GM20431 (cell line): Measurements from ENCODE around the gene ZNF561.
"Not testable (repeated sequence)": the region's sequence is repeated elsewhere in the genome, so short reads cannot be mapped to it uniquely, and the experiment has no call there.

Experiments used
- in situ Hi-C: fragments of 300-500 bp; cut with MseI, MboI; formaldehyde crosslinking; loops from one replicate; pipeline ENCODE4 v1.15.0; 2020; ENCODE audit warnings: low sequenced_read_pairs; ENCODE audit not compliant: unreplicated experiment

ZNF561 gene

DNA sequence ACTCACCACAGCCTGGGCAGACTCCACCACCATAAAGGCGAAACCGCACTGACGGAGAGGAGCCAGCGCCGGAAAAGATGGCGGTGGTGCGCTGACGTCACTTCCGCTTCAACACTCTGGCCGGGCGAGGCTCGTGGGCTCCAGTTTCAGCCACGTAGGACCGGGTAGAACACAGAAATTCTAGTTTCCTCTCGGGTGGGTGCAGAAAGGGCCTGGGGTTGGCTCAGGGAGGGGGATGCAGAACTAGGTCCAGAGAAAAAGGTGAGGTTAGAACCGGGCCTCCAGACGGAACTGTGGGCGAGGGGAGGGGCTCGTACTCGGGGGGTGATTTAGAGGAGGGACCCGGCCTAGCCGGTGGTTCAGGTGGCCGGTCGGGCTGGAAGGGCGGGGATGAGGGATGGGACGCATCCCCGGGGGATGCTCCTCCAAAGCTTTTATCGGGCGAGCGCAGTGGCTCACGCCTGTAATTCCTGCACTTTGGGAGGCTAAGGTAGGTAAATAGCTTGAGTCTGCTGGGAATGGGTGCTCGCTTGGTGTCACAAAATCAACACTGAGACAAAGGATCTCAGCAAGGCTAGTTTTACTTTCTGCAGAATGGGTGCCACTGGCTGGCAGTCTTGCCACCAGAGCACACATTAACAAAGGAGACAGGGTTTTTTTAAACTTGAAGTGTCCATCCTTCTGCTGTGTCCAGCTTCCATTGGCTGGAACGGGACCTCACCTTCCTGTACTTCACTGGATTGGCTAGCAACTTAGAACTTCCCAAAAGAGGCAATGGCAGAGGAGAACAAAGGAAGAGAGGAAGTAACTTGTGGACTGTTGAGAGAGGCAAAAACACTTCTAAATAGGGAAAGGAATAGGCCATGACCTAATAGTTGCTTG lies at the start of gene ZNF561:
TSS of gene ZNF561 (minus strand) at position 77 of the 882 bp plus-strand sequence. CDS start 1,776 bp downstream, outside the sequence.
- in situ Hi-C loops, result loop anchor here (10.0 kb wide), 1 partner anchor 173 kb away; no protein-coding TSS in a partner anchor

DNA sequence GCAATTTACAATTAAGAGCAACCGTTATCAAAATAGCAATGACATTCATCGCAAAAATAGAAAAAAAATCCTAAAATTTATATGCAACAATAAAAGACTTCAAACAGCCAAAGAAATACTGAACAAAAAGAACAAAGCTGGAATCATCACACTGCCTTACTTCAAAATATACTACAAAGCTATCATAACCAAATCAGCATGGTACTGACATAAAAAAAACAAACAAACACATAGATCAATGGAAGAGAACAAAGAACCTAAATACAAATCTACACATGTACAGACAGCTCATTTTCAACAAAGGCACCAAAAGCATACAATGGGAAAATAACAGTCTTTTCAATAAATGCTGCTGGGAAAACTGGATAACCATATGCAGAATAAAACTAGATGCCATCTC lies 47.5 kb upstream of the ZNF561 start:
- in situ Hi-C loops, result no loop called here

- in situ Hi-C loops, result no loop called here
Observed at GRCh38 chr19:9667898-9668297, 46.9 kb upstream of the ZNF561 start.

DNA sequence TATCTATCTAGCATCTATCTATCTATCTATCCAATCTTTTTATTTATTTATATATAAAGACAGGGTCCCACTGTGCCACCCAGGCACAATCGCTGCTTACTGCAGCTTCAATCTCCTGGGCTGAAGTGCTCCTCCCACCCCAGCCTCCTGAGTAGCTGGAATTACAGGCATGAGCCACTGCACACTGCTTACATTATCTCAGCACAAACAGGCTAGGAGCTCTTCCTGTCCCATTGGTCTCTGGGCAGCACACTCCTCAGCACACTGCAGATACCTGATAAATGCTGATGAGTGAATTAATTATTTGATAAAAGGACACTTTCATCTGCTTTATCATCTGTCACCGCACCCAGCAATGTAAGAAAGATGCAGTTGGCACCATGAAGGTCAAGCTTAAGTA lies 37.7 kb upstream of the ZNF561 start:
- in situ Hi-C loops, result no loop called here

DNA sequence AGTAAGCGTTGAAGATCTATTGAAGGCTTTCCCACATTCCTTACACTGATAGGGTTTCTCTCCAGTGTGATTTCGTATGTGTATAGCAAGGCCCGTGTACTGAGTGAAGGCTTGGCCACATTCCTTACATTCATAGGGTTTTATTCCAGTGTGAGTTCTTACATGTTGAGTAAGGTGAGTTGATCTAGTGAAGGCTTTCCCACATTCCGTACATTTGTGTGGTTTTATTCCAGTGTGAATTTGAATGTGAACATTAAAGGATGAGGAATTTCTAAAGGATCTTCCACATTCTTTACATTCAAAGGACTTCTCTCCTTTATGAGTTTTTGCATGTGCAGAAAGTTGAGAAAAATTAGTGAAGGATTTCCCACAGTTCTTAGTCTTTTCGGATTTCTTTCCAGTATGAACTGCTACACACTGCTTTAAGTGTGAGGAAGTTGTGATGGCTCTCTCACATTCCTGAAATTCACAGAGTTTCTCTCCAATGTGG lies 32.1 kb upstream of the ZNF561 start:
- in situ Hi-C loops, result not testable (repeated sequence)

DNA sequence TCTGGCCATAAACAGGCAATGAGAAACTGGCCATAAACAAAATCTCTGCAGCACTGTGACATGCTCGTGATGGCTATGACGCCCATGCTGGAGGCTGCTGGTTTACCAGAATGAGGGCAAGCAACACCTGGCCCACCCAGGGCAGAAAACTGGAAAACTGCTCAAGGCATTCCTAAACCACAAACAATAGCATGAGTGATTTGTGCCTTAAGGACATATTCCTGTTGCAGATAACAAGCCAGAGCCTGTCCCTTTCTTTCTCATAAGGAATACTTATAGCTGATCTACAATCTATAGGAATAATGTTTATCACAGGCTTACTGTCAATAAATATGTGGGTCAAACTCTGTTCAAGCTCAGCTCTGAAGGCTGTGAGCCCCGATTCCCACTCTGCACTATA lies 30.4 kb upstream of the ZNF561 start:
- in situ Hi-C loops, result not testable (repeated sequence)

DNA sequence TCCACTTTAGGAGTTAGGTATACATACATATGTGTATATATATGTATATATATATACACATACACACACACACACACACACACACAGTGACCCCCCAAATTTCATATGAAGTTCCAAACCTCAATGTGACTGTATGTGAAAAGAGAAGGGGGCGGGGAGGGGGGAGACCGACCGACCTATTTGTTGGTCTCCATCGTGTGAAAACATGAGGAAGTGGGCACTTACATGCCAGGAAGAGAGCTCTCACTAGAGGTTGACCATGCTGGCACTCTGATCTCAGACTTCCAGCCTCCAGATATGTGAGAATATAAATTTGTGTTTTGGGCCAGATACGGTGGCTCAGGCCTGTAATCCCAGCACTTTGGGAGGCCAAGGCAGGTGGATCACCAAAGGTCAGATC lies 29.3 kb upstream of the ZNF561 start:
- in situ Hi-C loops, result no loop called here

GRCh38 chr19:9645472-9645871 lies 24.4 kb upstream of the ZNF561 start:
- in situ Hi-C loops, result no loop called here

DNA sequence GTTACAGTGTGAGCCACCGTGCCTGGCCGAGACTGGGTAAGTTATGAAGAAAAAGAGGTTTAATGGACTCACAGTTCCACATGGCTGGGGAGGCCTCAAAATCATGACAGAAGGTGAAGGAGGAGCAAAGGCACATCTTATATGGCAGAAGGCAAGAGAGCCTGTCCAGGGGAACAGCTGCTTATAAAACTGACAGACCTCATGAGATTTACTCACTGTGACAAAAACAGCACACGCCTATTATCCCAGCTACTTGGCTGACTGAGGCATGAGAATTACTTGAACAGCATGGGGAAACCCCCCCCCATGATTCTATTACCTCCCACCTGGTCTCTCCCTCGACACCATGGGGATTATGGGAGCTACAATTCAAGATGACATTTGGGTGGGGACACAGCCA lies 23.4 kb upstream of the ZNF561 start:
- in situ Hi-C loops, result no loop called here

DNA sequence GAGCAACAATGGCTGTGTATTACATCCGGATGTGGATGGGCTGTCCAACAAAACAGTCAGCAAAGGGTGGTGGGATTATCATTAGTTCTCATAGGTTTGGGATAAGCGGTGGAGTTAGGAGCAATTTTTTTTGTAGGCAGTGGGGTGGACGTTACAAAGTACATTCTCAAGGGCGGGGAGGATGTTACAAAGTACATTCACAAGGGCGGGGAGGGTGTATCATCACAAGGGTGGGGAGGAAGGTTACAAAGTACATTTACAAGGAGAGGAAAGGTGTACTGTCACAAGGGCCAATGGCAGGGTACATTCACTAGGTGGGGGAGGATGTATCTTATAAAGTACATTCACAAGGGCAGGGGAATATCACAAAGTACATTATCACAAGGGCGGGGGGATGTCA lies 20.8 kb upstream of the ZNF561 start:
- in situ Hi-C loops, result no loop called here

GRCh38 chr19:9640956-9641355 lies 19.9 kb upstream of the ZNF561 start:
- in situ Hi-C loops, result no loop called here

- in situ Hi-C loops, result no loop called here
Observed at GRCh38 chr19:9636018-9636417, 15.0 kb upstream of the ZNF561 start.

- in situ Hi-C loops, result loop anchor here (10.0 kb wide), 1 partner anchor 167 kb away; no protein-coding TSS in a partner anchor
Observed at GRCh38 chr19:9627856-9628255, 6.8 kb upstream of the ZNF561 start.

GRCh38 chr19:9622531-9622930 lies 1.5 kb upstream of the ZNF561 start:
- in situ Hi-C loops, result loop anchor here (10.0 kb wide), 1 partner anchor 172 kb away; no protein-coding TSS in a partner anchor

DNA sequence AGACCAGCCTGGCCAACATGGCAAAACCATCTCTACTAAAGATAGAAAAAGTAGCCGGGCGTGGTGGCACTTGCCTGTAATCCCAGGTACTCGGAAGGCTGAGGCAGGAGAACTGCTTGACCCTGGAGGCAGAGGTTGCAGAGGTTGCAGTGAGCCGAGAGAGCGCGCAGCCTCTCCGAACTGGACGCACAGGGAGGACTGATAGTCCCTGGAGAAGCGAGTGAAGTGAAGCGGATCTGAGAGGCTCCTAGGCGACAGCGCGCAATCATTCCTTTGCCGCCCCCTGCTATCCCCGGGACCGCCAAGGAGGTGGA lies 233 bp downstream of the ZNF561 start:
- in situ Hi-C loops, result loop anchor here (10.0 kb wide), 1 partner anchor 174 kb away; no protein-coding TSS in a partner anchor

DNA sequence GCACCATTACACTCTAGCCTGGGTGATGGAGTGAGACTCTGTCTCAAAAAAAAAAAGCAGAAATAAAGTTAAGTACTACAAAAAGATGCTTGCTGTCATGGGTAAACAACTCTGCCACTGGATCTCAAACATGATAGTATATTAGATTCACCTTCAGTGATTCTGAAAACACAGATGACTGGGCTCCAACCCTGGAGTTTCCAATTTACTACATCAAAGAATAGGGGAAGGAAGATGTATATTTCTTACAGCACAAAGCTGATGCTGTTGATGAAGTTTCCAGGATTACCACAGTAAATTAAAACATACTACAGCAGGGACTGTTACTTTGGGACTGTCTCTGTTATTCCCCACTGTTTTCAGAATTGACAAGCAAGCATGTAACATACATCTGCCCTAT lies 5.2 kb downstream of the ZNF561 start:
- in situ Hi-C loops, result no loop called here

- in situ Hi-C loops, result no loop called here
Observed at GRCh38 chr19:9610484-9611113, 10.4 kb downstream of the ZNF561 start.

GRCh38 chr19:9608912-9609311 lies 12.1 kb downstream of the ZNF561 start:
- in situ Hi-C loops, result no loop called here

DNA sequence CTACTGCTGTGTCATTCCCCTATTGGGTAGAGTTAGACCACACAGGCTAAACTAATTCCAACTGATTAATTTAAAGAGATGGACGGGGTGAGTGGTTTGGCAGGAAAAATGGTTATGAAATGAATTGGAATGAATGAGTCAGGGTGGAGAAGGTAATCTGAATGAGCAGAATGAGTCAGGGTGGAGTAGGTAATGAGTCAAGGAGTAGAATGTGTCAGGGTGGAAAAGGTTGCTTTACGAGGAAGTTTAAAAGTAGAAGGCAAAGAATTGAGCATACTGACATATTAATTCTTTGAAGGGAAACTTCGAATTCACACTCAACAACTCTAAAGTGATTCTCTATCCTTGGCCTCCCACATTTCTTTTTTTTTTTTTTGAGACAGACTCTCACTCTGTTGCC lies 24.0 kb downstream of the ZNF561 start:
- in situ Hi-C loops, result no loop called here

DNA sequence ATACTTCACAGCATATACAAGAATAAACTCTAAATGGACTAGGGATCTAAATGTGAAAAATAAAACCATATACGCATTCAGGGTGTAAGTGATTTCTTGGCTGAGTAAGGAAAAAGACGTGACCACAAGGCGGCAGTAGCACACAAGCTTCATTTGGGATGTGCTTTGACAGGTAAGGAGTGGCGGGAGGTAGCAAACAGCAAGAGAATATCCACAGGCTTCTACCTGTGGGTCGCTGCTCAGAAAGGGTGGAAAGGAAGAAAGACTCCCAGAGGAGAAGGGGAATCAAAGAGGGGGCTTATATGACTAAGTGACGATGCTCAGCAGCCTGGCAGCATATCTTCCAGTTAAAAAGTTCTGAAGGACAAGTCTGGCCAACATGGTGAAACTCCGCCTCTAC lies 34.3 kb downstream of the ZNF561 start:
- in situ Hi-C loops, result no loop called here
